Adipocyte (in vitro differentiated cells): ENCODE data around the gene RSPH9.
"Not testable (repeated sequence)": the region's sequence is repeated elsewhere in the genome, so short reads cannot be mapped to it uniquely, and the experiment has no call there.

Experiments
- DNase-seq: peaks from one replicate; pipeline ENCODE4 v3.0.0-alpha.2; 2015; ENCODE audit warnings: low read depth
- H3K27me3 ChIP-seq: replicated peaks from 2 replicates; pipeline ENCODE4 v1.7.0; 2013; ENCODE audit warnings: mild to moderate bottlenecking, low read length, moderate library complexity; ENCODE audit not compliant: control insufficient read depth, insufficient read depth
- H3K36me3 ChIP-seq: 2 replicates; pipeline ENCODE4 v1.7.0; 2013; ENCODE audit warnings: low read length, mild to moderate bottlenecking, moderate library complexity; ENCODE audit not compliant: control insufficient read depth, insufficient read depth, severe bottlenecking
- H3K4me1 ChIP-seq: 2 replicates; pipeline ENCODE4 v1.7.0; 2013; ENCODE audit warnings: mild to moderate bottlenecking, low read length, moderate library complexity; ENCODE audit not compliant: control insufficient read depth, insufficient read depth
- H3K4me3 ChIP-seq: 2 replicates; pipeline ENCODE4 v1.7.0; 2013; ENCODE audit warnings: mild to moderate bottlenecking, low read length, moderate library complexity
- H3K9ac ChIP-seq: 2 replicates; pipeline ENCODE4 v1.7.0; 2013; ENCODE audit warnings: mild to moderate bottlenecking, low read length, moderate library complexity
- H3K9me3 ChIP-seq: 2 replicates; pipeline ENCODE4 v1.7.0; 2013; ENCODE audit warnings: mild to moderate bottlenecking, low read length, moderate library complexity; ENCODE audit not compliant: control insufficient read depth

RSPH9 gene

GRCh38 chr6:43698584-43699349, 53.9 kb downstream of the RSPH9 start:
- H3K27me3 ChIP-seq = no peaks in the 10 kb centered on the region
- no peak for DNase-seq
- H3K4me3 ChIP-seq = peak overlapping the region; percentile 29
- H3K9me3 ChIP-seq = no peaks in the 10 kb centered on the region
- peaks cover 32% of the 10 kb centered on the region for H3K4me1 ChIP-seq
- no peaks in the 10 kb centered on the region for H3K36me3 ChIP-seq
- H3K9ac ChIP-seq = peak overlapping the region; percentile 5

DNA sequence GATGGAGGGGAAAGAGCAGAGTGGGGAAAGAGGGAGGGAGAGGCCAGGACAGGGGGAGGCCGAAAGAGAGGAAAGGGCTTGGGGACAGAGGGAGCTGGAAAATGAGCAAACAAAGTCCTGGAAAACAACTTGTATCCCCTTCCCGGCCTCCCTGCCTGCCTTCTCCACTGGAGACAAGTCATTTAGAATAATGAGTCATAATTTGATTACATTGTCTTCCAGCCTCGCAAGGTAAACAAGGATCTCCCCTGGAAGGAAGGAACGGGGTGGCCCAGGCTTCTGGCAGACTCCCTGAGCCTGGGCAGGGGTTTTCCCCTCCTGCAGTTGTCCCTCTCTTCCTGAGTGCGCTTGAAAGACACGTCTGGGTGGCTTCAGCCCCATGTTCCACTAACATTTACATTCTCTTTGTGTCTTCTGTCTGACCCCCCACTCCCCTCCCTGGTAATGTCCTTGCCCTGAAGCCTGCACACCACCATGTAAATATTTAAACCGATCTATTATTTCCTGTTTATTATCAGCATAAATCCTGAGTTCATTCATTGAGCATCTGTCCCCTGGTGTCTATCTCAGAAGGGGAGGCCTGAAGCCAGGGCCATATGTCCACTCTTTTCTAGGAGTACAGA, 54.8 kb downstream of the RSPH9 start:
- H3K4me1 ChIP-seq = peaks cover 32% of the 10 kb centered on the region

DNA sequence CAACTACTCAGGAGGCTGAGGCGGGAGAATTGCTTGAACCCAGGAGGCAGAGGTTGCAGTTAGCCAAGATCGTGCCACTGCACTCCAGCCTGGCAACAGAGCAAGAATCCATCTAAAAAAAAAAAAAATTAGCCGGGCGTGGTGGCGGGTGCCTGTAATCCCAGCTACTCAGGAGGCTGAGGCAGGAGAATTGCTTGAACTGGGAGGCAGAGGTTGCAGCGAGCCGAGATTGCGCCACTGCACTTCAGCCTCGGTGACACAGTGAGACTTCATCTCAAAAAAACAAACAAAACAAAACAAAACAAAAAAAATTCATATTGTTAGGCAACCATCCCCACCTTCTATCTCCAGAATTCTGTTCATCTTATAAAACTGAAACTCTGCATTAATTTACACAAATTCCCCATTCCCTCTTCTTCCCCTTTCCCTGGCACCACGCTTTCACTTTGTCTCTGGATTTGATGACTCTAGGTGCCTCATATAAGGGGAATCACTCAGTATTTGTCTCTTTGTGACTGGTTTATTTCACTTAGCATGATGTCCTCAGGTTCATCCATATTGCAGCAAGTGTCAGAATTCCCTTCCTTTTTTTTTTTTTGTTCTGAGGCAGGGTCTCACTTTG, 56.2 kb downstream of the RSPH9 start:
- H3K4me1 ChIP-seq = peaks cover 37% of the 10 kb centered on the region
- H3K27me3 ChIP-seq, DNase-seq: not testable (repeated sequence)

More for the DNA sequence above, 54.8 kb downstream of the RSPH9 start:
- Histone ChIP-seq H3K9me3 (no peaks in the 10 kb centered on the region), H3K27me3 (no peaks in the 10 kb centered on the region), H3K36me3 (no peaks in the 10 kb centered on the region), H3K9ac (no peak overlapping the region), H3K4me3 (no peak overlapping the region)
- peak; percentile 65 for DNase-seq

DNA sequence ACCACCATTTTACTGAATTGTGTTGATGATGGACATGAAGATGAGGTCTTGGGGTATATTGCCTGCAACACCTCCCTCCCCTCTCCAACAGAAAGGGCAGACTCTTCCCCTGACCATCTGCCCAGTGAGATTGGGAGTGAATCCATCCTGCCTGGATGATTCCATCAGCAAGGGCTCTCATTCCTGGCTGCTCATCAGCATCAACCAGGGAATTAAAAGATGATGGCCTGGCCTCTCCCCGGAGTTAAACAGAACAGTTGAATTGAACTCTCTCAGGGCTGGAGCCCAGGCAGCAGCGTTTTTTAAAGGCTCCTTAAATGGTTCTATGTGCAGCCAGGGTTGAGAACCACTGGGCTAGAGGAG, 57.3 kb downstream of the RSPH9 start:
- H3K4me3 ChIP-seq = peak overlapping the region; percentile 2

More for the DNA sequence above, 56.2 kb downstream of the RSPH9 start:
- H3K9me3 ChIP-seq, H3K9ac ChIP-seq, H3K36me3 ChIP-seq, H3K4me3 ChIP-seq: not testable (repeated sequence)

DNA sequence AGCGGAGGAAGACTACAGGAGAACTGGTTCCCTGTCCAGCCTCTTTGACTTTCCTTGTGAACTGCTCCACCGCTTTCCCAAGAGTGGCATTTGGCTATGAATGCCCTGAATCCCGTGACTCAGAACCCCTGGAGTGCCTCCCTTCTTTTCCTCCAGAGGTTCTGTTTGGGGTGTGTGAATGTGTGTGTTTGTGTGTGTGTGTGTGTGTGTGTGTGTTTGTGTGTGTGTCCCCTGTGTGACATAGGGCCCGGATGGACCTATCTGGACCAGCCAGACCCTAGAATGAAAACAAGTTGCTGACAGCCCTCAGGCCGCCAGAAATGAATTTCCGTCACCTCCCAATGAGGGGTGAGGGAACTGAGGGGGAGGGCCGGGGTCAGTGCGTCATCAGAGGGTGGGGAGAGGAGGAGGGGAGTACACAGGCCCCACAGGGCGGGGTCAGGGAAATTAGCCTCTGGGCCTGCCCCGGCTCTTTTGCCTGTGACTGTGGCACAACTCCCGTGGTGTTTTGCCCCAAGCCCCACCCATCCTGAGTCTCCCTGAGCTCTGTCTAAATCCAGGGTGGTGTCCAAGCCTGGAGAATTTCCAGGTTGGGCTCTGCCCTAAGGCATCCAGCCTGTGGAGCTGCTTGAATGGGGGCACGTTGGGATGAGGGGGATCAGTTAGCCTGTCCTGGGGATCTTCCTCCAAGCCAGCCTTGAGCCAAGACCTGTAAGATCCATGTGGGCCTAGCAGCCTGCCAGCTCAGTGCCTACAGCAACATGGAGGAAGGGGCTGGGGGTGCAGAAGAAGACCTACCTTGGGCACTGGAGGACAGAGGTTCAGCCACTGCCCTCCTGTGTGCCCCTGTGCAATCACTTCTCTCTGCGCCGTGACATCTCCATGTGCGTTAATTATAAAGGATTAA, 58.0 kb downstream of the RSPH9 start:
- Histone ChIP-seq H3K36me3 (no peaks in the 10 kb centered on the region), H3K9me3 (no peaks in the 10 kb centered on the region), H3K4me1 (peaks cover 40% of the 10 kb centered on the region), H3K27me3 (no peaks in the 10 kb centered on the region), H3K9ac (peak overlapping the region; percentile 53), H3K4me3 (peak overlapping the region; percentile 2)
- peak; percentile 94 for DNase-seq

More for the DNA sequence above, 57.3 kb downstream of the RSPH9 start:
- Histone ChIP-seq H3K36me3 (no peaks in the 10 kb centered on the region), H3K9me3 (no peaks in the 10 kb centered on the region), H3K27me3 (no peaks in the 10 kb centered on the region), H3K9ac (peak overlapping the region; percentile 49), H3K4me1 (peaks cover 40% of the 10 kb centered on the region)
- DNase-seq = no peak

- no peaks in the 10 kb centered on the region for H3K9me3 ChIP-seq
- H3K36me3 ChIP-seq = no peaks in the 10 kb centered on the region
- no peaks in the 10 kb centered on the region for H3K27me3 ChIP-seq
- H3K4me3 ChIP-seq = no peak overlapping the region
- peak overlapping the region; percentile 53 for H3K9ac ChIP-seq
- DNase-seq = no peak
- H3K4me1 ChIP-seq = peaks cover 33% of the 10 kb centered on the region
These were observed 58.9 kb downstream of the RSPH9 start for GRCh38 chr6:43703512-43704429.

- Histone ChIP-seq H3K36me3 (no peaks in the 10 kb centered on the region), H3K27me3 (no peaks in the 10 kb centered on the region), H3K9me3 (no peaks in the 10 kb centered on the region)
These were observed 61.2 kb downstream of the RSPH9 start for GRCh38 chr6:43705996-43706395.

GRCh38 chr6:43706788-43707187, 62.0 kb downstream of the RSPH9 start:
- H3K4me3 ChIP-seq = no peak overlapping the region
- H3K9ac ChIP-seq = no peak overlapping the region
- no peaks in the 10 kb centered on the region for H3K9me3 ChIP-seq
- peaks cover 31% of the 10 kb centered on the region for H3K4me1 ChIP-seq
- no peaks in the 10 kb centered on the region for H3K36me3 ChIP-seq
- H3K27me3 ChIP-seq = no peaks in the 10 kb centered on the region
- no peak for DNase-seq

More at GRCh38 chr6:43705996-43706395, 61.2 kb downstream of the RSPH9 start:
- H3K4me1 ChIP-seq = peaks cover 31% of the 10 kb centered on the region
- no peak overlapping the region for H3K4me3 ChIP-seq
- H3K9ac ChIP-seq = peak overlapping the region; percentile 2
- peak; percentile 47 for DNase-seq

GRCh38 chr6:43707269-43707668, 62.4 kb downstream of the RSPH9 start:
- H3K4me3 ChIP-seq = no peak overlapping the region
- H3K9me3 ChIP-seq = no peaks in the 10 kb centered on the region
- peaks cover 26% of the 10 kb centered on the region for H3K4me1 ChIP-seq
- no peaks in the 10 kb centered on the region for H3K36me3 ChIP-seq
- no peak for DNase-seq
- no peaks in the 10 kb centered on the region for H3K27me3 ChIP-seq
- no peak overlapping the region for H3K9ac ChIP-seq

GRCh38 chr6:43707767-43708166, 62.9 kb downstream of the RSPH9 start:
- DNase-seq = no peak
- peaks cover 22% of the 10 kb centered on the region for H3K4me1 ChIP-seq
- no peaks in the 10 kb centered on the region for H3K9me3 ChIP-seq
- H3K9ac ChIP-seq = no peak overlapping the region
- no peaks in the 10 kb centered on the region for H3K36me3 ChIP-seq
- no peaks in the 10 kb centered on the region for H3K27me3 ChIP-seq
- H3K4me3 ChIP-seq = no peak overlapping the region
